GM12878 (cell line): ENCODE measurements around the gene LRRC2. TPM values are rescaled to one million over a fixed set of nuclear protein-coding genes. Genes with fewer than 3 reads are reported as not detected.

Experiments
- ATAC-seq: fragments of 200-7000 bp; cut with Tn5 transposase; 3 replicates; pipeline ENCODE4 v1.9.1; 2020; ENCODE audit warnings: mild to moderate bottlenecking, moderate library complexity
- BruUV-seq: library from RNA; stranded (reverse); fragments of 400-500 nt; replicated peaks from 2 replicates; lab custom pipeline; 2021; lab: Mats Ljungman, UMichigan
- CTCF ChIA-PET: fragments of 300-600 bp; sonication (Branson Sonifier 250); formaldehyde crosslinking; extraction: SDS; loops from one replicate; lab custom pipeline; 2021; ENCODE audit warnings: inconsistent platforms; lab: Yijun Ruan, JAX
- POLR2A ChIA-PET: fragments of 350-600 bp; formaldehyde crosslinking; extraction: SDS; loops from one replicate; lab custom pipeline; 2021; ENCODE audit warnings: inconsistent platforms; lab: Charles Lee
- RAD21 ChIA-PET: fragments of 300-600 bp; sonication (Branson Sonifier 250); formaldehyde crosslinking; loops from one replicate; lab custom pipeline; 2023; ENCODE audit warnings: antibody characterized with exemption; ENCODE audit not compliant: unreplicated experiment; lab: Charles Lee
- SMC1A ChIA-PET: fragments of 300-600 bp; sonication (Branson Sonifier 250); formaldehyde crosslinking; loops from one replicate; lab custom pipeline; 2023; ENCODE audit not compliant: unreplicated experiment, uncharacterized antibody; lab: Charles Lee
- DNase-seq: peaks from one replicate; pipeline ENCODE4 v3.0.0-alpha.2; 2011; ENCODE audit warnings: low read depth, low spot score
- FAIRE-seq: peaks from 3 replicates; lab custom pipeline; 2011; peaks lifted over from hg19 to GRCh38; lab: Jason Lieb, UNC
- H2AFZ ChIP-seq: 2 replicates; pipeline ENCODE4 v1.6.0; 2011; ENCODE audit warnings: low read depth, low read length, control low read depth; ENCODE audit not compliant: control insufficient read depth
- H3K27ac ChIP-seq: 2 replicates; pipeline ENCODE4 v1.5.1; 2011; ENCODE audit warnings: control low read depth; ENCODE audit not compliant: control insufficient read depth, insufficient read depth
- H3K27me3 ChIP-seq, 2 experiments: replicated peaks in 1 of 2; 2 replicates each; pipeline versions ENCODE4 v1.6.0 to v1.6.1; 2011; ENCODE audit warnings: low read length in 1 of 2; ENCODE audit not compliant: control insufficient read depth in 2 of 2, insufficient read depth in 2 of 2
- H3K36me3 ChIP-seq, 2 experiments: 2 replicates each; pipeline ENCODE4 v1.5.1; 2011; ENCODE audit warnings: low read length in 1 of 2; ENCODE audit not compliant: control insufficient read depth in 2 of 2, insufficient read depth in 2 of 2
- H3K4me1 ChIP-seq: 2 replicates; pipeline ENCODE4 v1.6.1; 2011; ENCODE audit warnings: mild to moderate bottlenecking, low read length, moderate library complexity, mixed read lengths; ENCODE audit not compliant: control insufficient read depth, insufficient read depth
- H3K4me2 ChIP-seq: 2 replicates; pipeline ENCODE4 v1.6.0; 2011; ENCODE audit warnings: control low read depth; ENCODE audit not compliant: control insufficient read depth, insufficient read depth
- H3K4me3 ChIP-seq: fragments of 200-600 bp; sonication (generic); 2 replicates; pipeline ENCODE4 v1.5.1; 2016
- H3K79me2 ChIP-seq: 2 replicates; pipeline ENCODE4 v1.6.0; 2011; ENCODE audit warnings: low read length; ENCODE audit not compliant: control insufficient read depth, insufficient read depth
- H3K9ac ChIP-seq: 2 replicates; pipeline ENCODE4 v1.8.0; 2011; ENCODE audit warnings: low read length, control low read depth, mixed read lengths; ENCODE audit not compliant: control insufficient read depth, insufficient read depth
- H3K9me3 ChIP-seq: replicated peaks from 3 replicates; pipeline ENCODE4 v1.5.1; 2011; ENCODE audit warnings: mild to moderate bottlenecking, low read length; ENCODE audit not compliant: control insufficient read depth, insufficient read depth
- H4K20me1 ChIP-seq: 2 replicates; pipeline ENCODE4 v1.6.0; 2011; ENCODE audit not compliant: control insufficient read depth, insufficient read depth
- JUNB ChIP-seq: IDR thresholded peaks from 2 replicates; pipeline ENCODE4 v1.6.1; 2016; ENCODE audit warnings: antibody characterized with exemption, mild to moderate bottlenecking
- JUND ChIP-seq: IDR thresholded peaks from 2 replicates; pipeline ENCODE4 v1.6.1; 2012; ENCODE audit warnings: low read depth, mild to moderate bottlenecking, low read length, improper control_type of control experiment, moderate library complexity
- NR2C1 ChIP-seq: fragments of 450-650 bp; IDR thresholded peaks from 2 replicates; pipeline ENCODE4 v1.6.1; 2017; ENCODE audit warnings: antibody characterized with exemption, mild to moderate bottlenecking, moderate library complexity
- PAX5 ChIP-seq: IDR thresholded peaks from 2 replicates; pipeline ENCODE4 v1.6.1; 2011; ENCODE audit warnings: low read depth, low read length, borderline replicate concordance
- ZNF687 ChIP-seq: fragments of 450-650 bp; IDR thresholded peaks from 2 replicates; pipeline ENCODE4 v1.6.1; 2017; ENCODE audit warnings: mild to moderate bottlenecking, moderate library complexity
- WGBS: methylation state at CpG from one replicate; pipeline ENCODE4 v1.1.6; 2016; ENCODE audit warnings: low lambda C conversion rate; ENCODE audit not compliant: insufficient replicate concordance, insufficient coverage; ENCODE audit errors: missing lambda C conversion rate; 5-methylcytosine and 5-hydroxymethylcytosine counted together
- in situ Hi-C: fragments of 300-500 bp; cut with MboI; formaldehyde crosslinking; loops from 9 replicates; pipeline ENCODE4 v1.14.3; 2018; ENCODE audit warnings: mixed read lengths
- intact Hi-C: fragments of 100-400 bp; cut with micrococcal nuclease; formaldehyde crosslinking; loops from one replicate; pipeline ENCODE4 v1.14.2; 2022; ENCODE audit not compliant: unreplicated experiment
- polyA plus RNA-seq, 11 experiments: library from polyadenylated mRNA; depleted of rRNA in 4 of 11; unstranded in 6 of 11; stranded (reverse) in 5 of 11; fragments of >200 nt; fragmentation: Nextera tagmentation in 4 of 11; fragmentation: Illumina TruSeq in 1 of 11; extraction: Ambion mirVana in 4 of 11; extraction: Trizol in 1 of 11; gene quantifications; 1 replicate in 1 of 11; 2 replicates in 10 of 11; pipeline versions ENCODE4 v1.2.1 to v1.2.3, GENCODE V29; 2011 to 2016; ENCODE audit warnings: inconsistent platforms in 2 of 11, missing spikeins in 2 of 11, low read depth in 1 of 11
- total RNA-seq, 4 experiments: library from RNA; depleted of rRNA in 3 of 4; stranded (reverse); fragments of >200 nt in 3 of 4; fragmentation: Illumina TruSeq in 1 of 4; extraction: Trizol in 1 of 4; gene quantifications; 2 replicates each; pipeline versions ENCODE4 v1.2.1 to v1.2.3, GENCODE V29; 2013 to 2021
- TF ChIP-seq, protein P1 (sequence below): fragments of 450-650 bp; IDR thresholded peaks from 2 replicates; pipeline ENCODE4 v1.6.1; 2018; ENCODE audit warnings: borderline replicate concordance, mild to moderate bottlenecking; ENCODE audit not compliant: partially characterized antibody
- TF ChIP-seq, protein P2 (sequence below): fragments of 450-650 bp; IDR thresholded peaks from 2 replicates; pipeline ENCODE4 v1.6.1; 2017; ENCODE audit warnings: low read depth, mild to moderate bottlenecking, moderate library complexity

Gene LRRC2
- total and polyA plus RNA-seq, 10 of the 15 experiments (the other 5 are each of a cell fraction or from before 2014, with no cell fraction given), result not detected

DNA sequence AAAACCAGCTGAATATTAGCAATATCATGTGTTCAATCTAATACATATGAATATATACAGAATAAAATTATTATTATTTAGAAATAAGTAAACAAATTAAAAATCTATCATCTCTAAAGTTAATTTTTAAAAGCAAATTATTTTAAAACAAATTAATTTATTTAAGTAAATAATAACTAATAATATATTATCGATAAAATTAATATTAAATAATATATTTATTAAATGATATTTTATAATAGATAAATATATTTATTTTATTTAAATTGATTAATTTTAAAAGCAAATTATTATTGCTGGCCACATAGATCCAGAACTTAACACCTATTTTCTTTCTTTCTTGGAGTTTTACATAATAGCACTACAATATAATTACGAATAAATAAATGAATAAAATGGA, 46.1 kb downstream of the LRRC2 start:
- Histone ChIP-seq H3K79me2 (no peaks in the 10 kb centered on the region), H3K36me3 (no peaks in the 10 kb centered on the region), H3K4me1 (no peaks in the 10 kb centered on the region), H3K9ac (no peak overlapping the region), H3K4me2 (no peak overlapping the region), H3K27me3 (no peaks in the 10 kb centered on the region), H3K27ac (no peak overlapping the region), H3K4me3 (no peak overlapping the region), H4K20me1 (no peaks in the 10 kb centered on the region), H2AFZ (no peak overlapping the region), H3K9me3 (no peaks in the 10 kb centered on the region)
- no peak for TF ChIP-seq JUND
- TF ChIP-seq, protein P1, sequence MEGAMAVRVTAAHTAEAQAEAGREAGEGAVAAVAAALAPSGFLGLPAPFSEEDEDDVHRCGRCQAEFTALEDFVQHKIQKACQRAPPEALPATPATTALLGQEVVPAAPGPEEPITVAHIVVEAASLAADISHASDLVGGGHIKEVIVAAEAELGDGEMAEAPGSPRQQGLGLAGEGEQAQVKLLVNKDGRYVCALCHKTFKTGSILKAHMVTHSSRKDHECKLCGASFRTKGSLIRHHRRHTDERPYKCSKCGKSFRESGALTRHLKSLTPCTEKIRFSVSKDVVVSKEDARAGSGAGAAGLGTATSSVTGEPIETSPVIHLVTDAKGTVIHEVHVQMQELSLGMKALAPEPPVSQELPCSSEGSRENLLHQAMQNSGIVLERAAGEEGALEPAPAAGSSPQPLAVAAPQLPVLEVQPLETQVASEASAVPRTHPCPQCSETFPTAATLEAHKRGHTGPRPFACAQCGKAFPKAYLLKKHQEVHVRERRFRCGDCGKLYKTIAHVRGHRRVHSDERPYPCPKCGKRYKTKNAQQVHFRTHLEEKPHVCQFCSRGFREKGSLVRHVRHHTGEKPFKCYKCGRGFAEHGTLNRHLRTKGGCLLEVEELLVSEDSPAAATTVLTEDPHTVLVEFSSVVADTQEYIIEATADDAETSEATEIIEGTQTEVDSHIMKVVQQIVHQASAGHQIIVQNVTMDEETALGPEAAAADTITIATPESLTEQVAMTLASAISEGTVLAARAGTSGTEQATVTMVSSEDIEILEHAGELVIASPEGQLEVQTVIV, result no peak
- intact Hi-C loops, result no loop called here
- POLR2A ChIA-PET, result no interaction called here
- SMC1A ChIA-PET, result interaction anchor here (1.0 kb wide), 1 partner anchor 9 kb away, joined by 4 read pairs; no protein-coding TSS in a partner anchor
- CTCF ChIA-PET, result interaction anchor here (2.0 to 2.5 kb wide), 2 partner anchors 31 to 39 kb away, joined by 6 to 8 read pairs; no protein-coding TSS in a partner anchor
- ATAC-seq, result no peak
- no TSS peak for BruUV-seq
- in situ Hi-C loops, result no loop called here
- no peak for FAIRE-seq
- 97% methylated on average over 2 of the region's 2 CpGs for WGBS
- DNase-seq, result no peak
- RAD21 ChIA-PET, result no interaction called here

- ChIA-PET SMC1A (interaction anchor here (0.6 kb wide), 1 partner anchor 41 kb away, joined by 3 read pairs; no protein-coding TSS in a partner anchor), RAD21 (no interaction called here), POLR2A (no interaction called here), CTCF (no interaction called here)
- Histone ChIP-seq H3K9ac (no peak overlapping the region), H3K36me3 (no peaks in the 10 kb centered on the region), H4K20me1 (no peaks in the 10 kb centered on the region), H3K27me3 (no peaks in the 10 kb centered on the region), H3K79me2 (no peaks in the 10 kb centered on the region), H3K27ac (no peak overlapping the region), H3K9me3 (no peaks in the 10 kb centered on the region), H3K4me1 (no peaks in the 10 kb centered on the region), H2AFZ (no peak overlapping the region), H3K4me3 (no peak overlapping the region), H3K4me2 (no peak overlapping the region)
- DNase-seq, result no peak
- no peak for FAIRE-seq
- in situ Hi-C loops (no loop called here), intact Hi-C loops (no loop called here)
- no peak for ATAC-seq
- 44% methylated on average over 2 of the region's 2 CpGs for WGBS
- no TSS peak for BruUV-seq
- TF ChIP-seq JUNB, result no peak
- no peak for TF ChIP-seq ZNF687
- TF ChIP-seq PAX5, result no peak
- TF ChIP-seq NR2C1, result no peak
- TF ChIP-seq, protein P2, sequence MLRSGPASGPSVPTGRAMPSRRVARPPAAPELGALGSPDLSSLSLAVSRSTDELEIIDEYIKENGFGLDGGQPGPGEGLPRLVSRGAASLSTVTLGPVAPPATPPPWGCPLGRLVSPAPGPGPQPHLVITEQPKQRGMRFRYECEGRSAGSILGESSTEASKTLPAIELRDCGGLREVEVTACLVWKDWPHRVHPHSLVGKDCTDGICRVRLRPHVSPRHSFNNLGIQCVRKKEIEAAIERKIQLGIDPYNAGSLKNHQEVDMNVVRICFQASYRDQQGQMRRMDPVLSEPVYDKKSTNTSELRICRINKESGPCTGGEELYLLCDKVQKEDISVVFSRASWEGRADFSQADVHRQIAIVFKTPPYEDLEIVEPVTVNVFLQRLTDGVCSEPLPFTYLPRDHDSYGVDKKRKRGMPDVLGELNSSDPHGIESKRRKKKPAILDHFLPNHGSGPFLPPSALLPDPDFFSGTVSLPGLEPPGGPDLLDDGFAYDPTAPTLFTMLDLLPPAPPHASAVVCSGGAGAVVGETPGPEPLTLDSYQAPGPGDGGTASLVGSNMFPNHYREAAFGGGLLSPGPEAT, result no peak
These were observed 48.3 kb downstream of the LRRC2 start for GRCh38 chr3:46517784-46518181.
